Measurements from ENCODE around the gene FABP3.

DNA sequence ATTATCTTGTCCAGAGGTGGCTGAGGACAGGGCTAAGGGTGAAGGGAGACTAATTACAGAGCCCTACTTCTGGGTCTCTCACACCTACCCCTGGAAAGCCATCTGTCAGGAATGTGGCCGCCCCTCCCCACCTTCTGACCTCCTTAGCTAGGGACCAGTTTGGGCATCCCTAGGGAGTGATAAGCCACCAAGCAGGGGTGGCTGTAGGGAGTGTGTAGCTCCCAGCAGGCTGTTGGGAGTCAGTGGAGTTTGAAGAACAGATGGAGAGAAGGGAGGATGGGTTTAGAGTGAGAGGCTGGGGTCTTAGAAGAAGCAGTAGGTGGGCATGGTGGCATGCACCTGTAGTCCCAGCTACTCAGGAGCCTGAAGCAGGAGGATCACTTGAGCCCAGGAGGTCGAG, 39.3 kb upstream of the FABP3 start:
- TF ChIP-seq, protein P1, sequence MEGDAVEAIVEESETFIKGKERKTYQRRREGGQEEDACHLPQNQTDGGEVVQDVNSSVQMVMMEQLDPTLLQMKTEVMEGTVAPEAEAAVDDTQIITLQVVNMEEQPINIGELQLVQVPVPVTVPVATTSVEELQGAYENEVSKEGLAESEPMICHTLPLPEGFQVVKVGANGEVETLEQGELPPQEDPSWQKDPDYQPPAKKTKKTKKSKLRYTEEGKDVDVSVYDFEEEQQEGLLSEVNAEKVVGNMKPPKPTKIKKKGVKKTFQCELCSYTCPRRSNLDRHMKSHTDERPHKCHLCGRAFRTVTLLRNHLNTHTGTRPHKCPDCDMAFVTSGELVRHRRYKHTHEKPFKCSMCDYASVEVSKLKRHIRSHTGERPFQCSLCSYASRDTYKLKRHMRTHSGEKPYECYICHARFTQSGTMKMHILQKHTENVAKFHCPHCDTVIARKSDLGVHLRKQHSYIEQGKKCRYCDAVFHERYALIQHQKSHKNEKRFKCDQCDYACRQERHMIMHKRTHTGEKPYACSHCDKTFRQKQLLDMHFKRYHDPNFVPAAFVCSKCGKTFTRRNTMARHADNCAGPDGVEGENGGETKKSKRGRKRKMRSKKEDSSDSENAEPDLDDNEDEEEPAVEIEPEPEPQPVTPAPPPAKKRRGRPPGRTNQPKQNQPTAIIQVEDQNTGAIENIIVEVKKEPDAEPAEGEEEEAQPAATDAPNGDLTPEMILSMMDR (IDR thresholded peaks at IDR 0.05): no peak
- no peak for TF ChIP-seq POLR2A (IDR thresholded peaks at IDR 0.05)

Data from adrenal gland (tissue), 5 donors.